HG03095 (cell line): ENCODE results near the gene TPPP.
"Not testable (repeated sequence)": the region's sequence is repeated elsewhere in the genome, so short reads cannot be mapped to it uniquely, and the experiment has no call there.

ENCODE experiments used
- ATAC-seq: cut with Tn5 transposase; IDR thresholded peaks from one replicate; pipeline ENCODE4 v1.9.1; 2021; ENCODE audit warnings: moderate library complexity; ENCODE audit not compliant: unreplicated experiment

Gene TPPP

GRCh38 chr5:679166-679895 is 13.8 kb downstream of the TPPP start:
- ATAC-seq, result not testable (repeated sequence)

GRCh38 chr5:678521-678920 is 14.6 kb downstream of the TPPP start:
- ATAC-seq, result not testable (repeated sequence)

GRCh38 chr5:677131-678101 is 15.7 kb downstream of the TPPP start:
- ATAC-seq, result no peak

DNA sequence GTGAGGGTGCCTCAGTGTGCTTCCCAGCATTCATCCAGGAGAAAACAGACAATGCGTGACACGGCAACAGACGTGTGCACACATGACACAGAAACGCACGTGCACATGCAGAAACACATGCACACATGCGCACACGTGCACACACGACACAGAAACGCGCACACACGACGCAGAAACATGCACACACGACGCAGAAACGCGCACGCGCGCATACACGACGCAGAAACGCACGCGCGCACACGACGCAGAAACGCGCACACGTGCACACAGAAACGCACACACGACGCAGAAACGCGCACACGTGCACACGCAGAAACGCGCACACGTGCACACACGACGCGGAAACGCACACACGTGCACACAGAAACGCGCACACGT is 16.5 kb downstream of the TPPP start:
- no peak for ATAC-seq

GRCh38 chr5:675871-676698 is 17.1 kb downstream of the TPPP start:
- ATAC-seq, result no peak

DNA sequence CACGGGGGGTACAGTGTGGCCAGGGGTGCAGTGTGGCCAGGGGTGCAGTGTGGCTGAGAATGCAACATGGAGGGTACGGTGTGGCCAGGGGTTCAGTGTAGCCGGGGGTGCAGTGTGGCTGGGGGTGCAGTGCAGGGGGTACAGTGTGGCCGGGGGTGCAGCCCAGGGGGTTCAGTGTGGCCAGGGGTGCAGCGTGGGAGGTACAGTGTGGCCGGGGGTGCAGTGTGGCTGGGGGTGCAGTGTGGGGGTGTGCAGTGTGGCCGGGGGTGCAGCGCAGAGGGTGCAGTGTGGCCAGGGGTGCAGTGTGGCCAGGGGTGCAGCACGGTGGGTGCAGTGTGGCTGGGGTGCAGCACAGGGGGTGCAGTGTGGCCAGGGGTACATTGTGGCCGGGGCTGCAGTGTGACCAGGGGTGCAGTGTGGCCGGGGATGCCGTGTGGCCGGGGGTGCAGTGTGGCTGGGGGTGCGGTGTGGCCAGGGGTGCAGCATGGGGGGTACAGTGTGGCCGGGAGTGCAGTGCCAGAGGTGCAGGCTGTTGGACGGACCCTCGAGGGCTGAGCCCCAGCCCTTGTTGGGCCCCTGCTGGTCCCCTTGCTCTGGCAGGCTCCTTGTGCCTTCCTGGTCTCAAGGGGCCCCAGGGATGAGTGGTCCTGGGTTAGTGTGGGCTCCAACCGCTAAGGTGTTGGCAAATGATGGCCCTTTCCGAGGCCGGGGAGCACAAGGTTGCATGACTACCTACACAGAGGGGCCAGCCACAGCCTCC is 17.9 kb downstream of the TPPP start:
- ATAC-seq, result no peak

DNA sequence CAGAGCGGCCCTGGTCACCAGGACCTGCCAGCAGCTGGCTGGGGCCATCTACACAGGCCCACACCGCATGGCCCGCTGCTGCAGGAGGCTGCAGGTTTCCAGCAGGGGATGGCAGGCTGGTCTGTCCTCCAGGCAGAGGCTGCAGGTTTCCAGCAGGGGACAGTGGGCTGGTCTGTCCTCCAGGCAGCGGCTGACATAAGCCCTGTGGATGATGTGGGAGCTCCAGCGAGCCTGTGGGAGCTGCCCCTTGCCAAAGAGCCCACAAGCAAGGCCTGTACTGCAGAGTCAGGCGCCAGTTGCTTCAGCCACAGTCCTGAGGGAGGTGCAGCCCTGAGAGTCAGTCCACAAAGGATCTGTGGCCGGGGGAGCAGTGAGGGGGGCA is 18.5 kb downstream of the TPPP start:
- ATAC-seq, result no peak

DNA sequence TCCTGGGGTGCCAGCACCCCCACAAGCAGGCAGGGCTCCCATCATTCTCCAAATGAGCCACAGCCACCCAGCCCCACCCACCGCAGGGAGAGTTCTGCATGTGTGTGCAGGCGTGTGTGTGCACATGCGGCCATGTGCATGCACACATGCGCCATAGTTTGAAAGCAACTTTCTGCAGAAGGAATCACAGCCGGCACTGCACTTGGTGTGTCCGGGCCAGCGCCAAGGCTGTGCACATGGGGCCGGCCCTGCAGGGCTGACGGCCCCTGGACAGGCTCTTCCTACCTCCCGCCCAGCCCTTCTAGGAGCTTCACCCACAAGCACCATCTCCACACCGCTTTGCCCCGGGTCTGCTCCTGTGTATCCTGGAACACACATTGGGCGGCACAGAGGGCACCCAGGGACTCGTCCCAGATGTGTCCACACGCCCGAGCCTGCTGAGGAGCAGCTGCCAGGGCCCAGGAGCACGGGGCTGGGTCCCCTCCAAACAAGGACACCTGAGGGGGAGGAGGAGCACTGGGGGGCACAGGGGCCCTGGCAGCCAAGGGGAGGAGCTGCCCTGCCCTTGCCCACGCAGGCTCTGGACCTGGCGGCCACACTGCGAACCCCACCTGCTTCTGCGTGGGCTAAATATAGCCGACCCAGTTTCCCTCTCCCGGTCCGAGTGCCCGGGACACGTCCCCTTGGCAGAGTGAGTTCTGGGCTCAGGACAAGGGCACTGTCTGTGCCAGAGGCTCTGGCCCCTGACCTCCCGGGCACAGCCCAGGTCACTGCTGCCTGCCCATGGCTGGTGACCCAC is 19.1 kb downstream of the TPPP start:
- no peak for ATAC-seq

DNA sequence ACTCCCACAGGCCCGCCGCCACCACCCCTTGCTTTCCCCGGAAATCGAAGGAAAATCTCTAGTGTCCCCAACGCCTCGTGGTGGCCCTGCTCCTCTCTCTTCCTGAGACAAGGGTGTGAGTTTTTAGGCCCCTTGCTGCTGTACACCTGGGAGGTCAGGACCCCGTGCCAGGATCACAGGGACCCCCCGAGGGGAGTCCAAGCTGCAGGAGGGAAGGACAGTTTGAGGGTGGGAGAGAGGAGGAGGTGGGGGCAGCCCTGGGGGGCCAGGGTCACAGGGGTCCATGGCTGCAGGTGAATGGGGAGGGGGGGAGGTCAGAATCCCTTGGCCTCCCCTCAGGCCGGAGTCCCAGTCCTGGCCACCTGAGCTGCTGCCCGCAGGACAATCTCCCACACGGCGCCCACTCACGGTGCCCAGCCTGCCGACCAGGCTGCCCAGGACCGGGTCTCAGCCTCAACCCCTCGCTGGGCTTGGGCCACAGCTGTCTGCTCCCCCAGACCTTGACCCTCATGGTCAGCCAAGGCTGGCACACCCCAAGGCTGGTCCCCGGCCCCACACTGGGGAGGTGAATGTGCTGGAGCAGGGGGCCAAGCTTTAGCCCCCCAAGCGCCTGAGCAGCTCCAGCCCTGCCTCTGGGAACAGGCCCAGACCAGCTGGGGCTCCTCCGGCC is 19.9 kb downstream of the TPPP start:
- ATAC-seq, result no peak

- ATAC-seq, result no peak
These were observed 20.6 kb downstream of the TPPP start for GRCh38 chr5:672329-673160.

DNA sequence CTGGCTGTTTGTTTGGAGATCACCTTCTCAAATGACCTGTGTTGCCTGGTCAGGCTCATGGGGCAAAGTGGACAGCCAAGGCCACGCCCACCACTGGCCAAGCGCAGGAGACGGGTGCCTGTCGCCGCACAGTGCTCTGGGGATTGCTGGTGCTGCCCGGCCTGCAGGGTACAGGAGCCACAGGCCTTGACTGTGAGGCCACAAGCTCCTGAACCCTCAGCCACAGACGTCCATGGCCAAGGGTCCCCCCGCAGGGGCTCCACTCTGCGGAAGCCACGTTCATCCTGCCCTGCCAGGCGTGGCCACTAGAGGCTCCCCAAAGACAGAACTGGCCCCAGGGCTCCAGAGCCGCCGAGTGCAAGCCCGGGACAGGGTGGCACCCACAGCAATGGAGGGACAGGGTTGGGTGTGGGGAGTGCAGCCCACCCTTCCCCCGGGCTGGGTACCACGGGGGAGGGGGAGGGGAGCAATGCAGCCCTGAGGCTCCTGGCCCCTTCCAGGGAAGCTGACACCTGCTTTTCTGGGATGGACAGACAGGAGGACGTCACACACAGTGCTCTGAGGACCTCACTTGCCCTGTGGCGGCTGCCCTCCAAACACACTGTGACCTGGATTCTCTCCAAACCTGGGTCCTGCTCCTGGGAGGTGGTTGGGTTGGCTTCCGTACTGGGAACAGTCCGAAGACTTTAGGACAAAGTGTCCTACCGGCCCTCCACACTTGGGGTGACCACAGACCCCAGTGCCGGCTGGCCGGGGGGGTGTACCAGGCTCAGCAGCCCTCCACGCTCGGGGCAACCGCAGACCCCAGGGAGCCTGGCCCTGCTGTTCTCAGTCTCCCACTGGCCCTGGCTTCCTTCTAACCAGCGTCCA is 21.5 kb downstream of the TPPP start:
- peak; percentile 61 for ATAC-seq

DNA sequence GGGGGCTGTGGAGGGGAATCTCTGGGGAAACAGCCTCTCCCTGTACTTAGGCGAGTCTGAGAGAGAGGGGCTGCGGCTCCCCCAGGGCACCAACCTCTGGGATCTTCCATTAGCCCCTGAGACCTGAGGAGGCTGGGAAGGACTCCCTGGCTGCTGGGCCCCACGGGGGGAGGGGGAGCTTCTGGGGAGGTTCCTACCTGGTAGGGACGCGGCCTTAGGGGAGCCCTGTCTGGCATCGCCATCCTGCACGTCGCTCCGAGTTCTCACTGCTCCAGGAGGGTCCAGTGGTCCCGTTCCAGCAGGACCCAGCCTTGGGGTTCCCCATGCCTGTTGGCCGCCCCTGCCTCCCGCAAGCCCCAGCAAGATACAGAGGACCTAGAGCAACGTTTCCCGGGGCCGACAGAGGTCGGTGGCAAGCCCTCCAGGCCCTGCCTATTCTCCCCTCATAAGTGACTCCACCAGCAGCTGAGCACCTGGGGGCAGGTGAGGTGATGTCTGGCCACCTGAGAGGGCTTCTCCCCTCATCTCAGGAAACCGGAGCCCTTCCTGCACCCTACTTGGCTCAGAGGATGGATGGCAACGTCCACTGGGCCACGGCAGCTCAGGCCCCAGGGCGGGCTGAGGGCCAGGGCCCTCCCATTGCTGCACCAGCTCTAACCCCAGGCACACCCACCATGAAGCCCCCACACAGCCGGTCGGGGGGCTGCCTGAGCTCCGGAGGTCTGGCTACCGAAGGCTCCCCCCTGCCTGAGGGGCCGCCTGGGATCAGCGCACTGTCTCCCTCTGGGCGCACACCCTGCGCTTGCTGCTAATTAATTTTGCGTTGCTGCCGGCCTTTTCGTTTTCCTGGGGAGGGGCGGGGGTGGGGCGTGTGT is 22.5 kb downstream of the TPPP start:
- ATAC-seq, result no peak

DNA sequence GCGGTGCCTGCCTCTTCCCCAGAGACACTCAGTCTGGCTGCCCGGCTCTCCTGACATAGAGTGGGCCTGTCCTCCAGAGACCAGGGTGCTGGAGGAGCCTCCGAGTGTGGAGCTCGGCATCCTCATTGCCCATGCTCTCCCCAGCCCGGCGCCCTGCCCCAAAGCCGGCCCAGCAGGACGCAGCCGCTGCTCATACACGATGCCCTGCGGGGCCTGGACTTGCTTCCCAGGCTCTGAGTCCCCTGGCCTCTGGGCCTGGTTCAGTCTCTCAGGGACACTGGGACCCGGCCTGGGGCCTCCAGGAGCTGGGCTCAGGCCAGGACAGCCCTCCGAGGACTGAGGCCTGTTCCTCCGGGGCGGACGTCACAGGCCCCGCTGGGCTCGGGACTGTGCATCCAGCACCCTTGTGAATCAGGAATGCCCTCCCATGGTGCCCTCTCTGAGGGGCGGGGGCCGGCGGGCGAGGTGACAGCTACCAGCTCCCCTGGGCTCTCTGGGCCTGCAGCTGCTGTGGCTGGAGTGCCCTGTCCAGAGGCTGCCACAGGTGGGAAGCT is 23.2 kb downstream of the TPPP start:
- no peak for ATAC-seq

GRCh38 chr5:669111-669841 is 23.9 kb downstream of the TPPP start:
- no peak for ATAC-seq

DNA sequence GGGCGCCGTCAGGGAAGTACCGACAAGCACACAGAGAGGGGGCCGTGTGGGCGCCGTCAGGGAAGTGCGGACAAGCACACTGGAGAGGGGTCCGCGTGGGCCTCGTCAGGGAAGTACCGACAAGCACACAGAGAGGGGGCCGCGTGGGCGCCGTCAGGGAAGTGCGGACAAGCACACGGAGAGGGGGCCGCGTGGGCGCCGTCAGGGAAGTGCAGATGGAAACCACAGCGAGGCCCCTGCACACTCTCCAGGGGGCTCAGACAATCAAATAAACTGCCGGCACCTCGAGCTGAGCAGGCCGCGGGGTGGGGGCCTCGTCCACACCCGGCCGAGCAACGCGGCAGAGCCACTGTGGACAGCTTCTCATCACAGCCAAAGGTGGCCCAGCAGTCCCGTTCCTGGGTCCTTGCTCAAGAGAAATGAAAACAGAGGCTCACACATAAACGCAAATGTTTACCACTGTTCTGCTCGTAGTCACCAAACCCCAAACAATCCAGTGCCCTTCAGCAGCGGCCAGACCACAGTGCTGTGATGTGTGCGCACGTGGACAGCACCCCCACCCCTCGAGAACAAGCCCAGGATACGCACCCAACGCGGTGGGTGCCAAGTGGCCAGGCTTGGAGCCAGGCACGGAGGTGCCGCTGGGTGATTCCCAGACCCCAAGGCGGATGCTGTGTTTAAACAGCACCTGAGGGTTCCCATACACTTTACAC is 24.7 kb downstream of the TPPP start:
- no peak for ATAC-seq
